ENCODE measurements around the gene ZNF343.

DNA sequence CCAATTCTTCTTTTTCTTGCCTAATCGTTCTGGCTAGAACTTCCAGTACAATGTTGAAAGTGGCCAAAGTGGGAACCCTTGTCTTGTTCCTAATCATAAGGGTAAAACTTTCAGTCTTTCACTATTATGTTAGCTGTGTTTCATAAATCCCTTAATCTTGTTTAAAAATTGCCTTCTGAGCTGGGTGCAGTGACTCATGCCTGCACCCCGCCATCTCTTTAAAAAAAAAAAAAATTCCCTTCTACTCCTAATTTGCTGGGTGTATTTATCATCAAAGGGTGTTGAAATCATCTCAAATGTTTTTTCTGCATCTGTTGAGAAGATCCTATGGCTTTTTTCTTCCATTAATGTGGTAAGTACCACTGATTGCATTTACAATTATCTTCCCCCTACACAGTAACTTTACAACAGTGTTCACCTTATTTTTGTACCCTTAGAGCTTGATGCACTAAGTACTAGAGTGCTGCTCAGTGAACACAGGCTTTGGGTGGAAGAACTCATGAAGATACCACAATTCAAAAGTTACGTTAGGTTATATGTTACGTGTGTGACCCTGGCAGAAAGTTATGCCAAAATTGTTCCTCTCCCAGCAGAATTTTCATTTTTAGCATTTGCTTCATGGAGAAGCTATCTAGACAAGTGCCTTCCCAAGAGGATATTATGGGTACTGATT lies 47.8 kb downstream of the ZNF343 start:
- TF ChIP-seq, protein P1, sequence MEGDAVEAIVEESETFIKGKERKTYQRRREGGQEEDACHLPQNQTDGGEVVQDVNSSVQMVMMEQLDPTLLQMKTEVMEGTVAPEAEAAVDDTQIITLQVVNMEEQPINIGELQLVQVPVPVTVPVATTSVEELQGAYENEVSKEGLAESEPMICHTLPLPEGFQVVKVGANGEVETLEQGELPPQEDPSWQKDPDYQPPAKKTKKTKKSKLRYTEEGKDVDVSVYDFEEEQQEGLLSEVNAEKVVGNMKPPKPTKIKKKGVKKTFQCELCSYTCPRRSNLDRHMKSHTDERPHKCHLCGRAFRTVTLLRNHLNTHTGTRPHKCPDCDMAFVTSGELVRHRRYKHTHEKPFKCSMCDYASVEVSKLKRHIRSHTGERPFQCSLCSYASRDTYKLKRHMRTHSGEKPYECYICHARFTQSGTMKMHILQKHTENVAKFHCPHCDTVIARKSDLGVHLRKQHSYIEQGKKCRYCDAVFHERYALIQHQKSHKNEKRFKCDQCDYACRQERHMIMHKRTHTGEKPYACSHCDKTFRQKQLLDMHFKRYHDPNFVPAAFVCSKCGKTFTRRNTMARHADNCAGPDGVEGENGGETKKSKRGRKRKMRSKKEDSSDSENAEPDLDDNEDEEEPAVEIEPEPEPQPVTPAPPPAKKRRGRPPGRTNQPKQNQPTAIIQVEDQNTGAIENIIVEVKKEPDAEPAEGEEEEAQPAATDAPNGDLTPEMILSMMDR (conservative IDR thresholded peaks at IDR 0.05) = no peak
- no peak for TF ChIP-seq ZFX (IDR thresholded peaks at IDR 0.05)
